Fibroblast of gingiva (primary cell): ENCODE measurements around the gene UBE2B.
A peak's percentile ranks its signal among the peaks of the same experiment; 100 is the strongest.
"Not testable (repeated sequence)": the region's sequence is repeated elsewhere in the genome, so short reads cannot be mapped to it uniquely, and the experiment has no call there.

ENCODE experiments used
- DNase-seq: peaks from one replicate; pipeline ENCODE4 v3.0.0-alpha.2; 2011; ENCODE audit warnings: low read depth

Gene UBE2B

DNA sequence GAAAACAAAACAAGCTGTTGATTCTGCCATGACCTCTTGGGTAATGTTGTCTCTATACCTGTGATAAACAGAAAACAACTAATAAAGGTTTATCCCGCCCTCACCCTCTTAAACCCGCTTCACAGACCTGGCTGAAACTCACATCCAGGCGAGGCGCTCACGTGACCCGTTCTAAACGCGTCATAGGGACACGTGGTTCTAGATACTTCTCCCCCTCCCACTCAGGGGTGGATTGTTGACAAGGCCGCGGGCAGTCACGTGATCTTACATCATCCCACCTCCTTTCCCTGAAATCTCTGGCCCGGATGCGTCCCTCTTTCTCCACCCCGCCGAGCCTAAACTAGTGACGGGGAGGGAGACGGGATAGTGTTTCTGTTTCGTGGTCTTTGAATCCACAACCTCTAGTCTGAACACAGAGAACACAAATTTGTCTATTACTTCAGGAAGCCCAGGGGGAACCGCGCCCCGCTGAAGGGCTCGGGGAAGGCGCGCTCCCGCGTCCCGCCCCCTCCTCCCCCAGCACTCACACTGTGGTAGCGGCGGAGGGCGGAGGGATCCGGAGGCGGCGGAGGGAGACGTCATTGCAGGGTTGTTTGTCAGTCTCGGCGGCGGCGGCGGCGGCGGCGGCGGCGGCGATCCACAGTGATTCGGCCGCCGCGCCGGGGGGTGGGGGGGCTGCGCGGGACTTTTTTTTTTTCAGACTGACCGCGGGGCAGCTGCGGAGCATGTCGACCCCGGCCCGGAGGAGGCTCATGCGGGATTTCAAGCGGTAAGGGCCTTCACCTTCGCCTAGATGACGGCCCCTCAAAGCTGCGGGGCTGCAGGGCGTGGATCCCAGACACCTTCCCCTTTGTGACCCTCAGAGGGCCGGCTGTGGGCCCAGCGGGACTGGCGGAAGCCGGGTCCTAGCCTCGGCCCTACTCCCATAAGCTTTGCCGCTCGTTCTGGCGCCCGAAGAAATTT lies at the start of gene UBE2B:
Gene UBE2B, plus strand, starts transcription at position 699 of the 963 bp plus-strand sequence. Its CDS starts 27 bp downstream, at position 726.
- DNase-seq, result peak; percentile 100

DNA sequence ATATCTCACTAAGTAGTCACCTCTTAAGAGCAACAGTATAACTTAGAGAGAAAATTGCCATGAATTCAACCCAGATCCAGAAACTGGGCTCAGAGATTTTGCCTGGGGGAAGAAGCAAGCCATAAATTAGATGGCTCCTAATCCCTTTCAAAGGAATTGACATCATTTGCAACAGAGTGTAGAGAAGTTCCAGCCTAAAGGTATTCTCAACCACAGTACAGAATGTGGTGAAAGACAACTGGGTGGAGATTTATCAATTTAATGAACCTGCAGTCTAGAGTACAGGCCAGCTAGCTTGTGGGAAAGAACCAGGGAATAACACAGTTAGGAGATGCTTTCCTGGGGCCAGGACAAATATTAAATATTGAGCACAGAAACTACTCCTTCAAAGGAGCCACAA lies 44.0 kb upstream of the UBE2B start:
- no peak for DNase-seq

DNA sequence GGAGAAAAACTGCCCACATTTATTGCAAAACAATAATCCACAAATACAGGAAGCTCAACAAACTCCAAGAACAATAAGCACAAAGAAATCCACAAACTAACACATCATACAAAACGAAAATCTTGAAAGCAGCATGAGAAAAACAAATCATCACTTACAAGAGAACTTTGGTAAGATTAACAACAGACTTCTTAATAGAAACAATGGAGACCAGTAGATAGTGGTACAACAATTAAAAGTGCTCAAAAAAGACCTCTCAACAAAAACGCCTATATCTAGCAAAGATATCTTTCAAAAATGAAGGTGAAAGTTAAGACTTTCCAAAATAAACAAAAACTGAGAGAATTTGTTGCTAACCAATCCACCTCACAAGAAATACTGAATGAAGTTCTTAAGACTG lies 42.8 kb upstream of the UBE2B start:
- DNase-seq, result no peak

DNA sequence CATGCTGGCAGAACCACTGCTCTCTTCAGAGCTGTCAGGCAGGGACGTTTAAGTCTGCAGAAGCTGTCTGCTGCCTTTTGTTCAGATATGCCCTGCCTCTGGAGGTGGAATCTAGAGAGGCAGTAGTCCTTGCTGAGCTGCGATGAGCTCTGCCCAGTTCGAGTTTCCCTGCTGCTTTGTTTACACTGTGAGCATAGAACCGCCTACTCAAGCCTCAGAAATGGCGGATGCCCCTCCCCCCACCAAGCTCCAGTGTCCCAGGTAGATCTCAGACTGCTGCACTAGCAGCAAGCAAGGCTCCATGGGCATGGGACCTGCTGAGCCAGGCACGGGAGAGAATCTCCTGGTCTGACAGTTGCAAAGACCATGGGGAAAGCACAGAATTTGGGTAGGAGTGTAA lies 34.5 kb upstream of the UBE2B start:
- DNase-seq, result not testable (repeated sequence)

DNA sequence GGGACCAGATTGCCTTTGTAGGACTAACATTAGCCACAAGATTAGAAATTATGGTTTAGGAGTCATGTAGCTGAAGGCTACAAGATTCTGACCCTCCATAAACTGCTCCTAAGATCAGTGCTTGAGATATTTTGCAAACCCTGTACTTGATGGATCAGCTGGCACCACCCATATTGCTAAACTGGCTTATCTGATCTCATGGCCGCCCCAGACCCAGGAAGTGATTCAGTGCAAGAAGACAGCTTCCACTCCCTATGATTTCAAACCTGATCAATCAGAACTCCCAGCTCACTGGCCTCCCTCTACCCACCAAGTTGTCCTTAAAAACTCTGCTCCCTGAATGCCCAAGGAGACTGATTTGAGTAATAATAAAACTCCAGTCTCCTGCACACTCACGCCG lies 27.9 kb upstream of the UBE2B start:
- not testable (repeated sequence) for DNase-seq

DNA sequence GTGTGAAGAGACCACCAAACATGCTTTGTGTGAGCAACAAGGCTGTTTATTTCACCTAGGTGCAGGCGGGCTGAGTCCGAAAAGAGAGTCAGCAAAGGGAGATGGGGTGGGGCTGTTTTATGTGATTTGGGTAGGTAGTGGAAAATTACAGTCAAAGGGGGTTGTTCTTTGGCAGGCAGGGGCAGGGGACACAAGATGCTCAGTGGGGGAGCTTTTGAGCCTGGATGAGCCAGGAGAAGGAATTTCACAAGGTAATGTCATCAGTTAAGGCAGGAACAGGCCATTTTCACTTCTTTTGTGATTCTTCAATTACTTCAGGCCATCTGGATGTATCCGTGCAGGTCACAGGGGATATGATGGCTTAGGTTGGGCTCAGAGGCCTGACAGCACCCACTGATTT lies 25.9 kb upstream of the UBE2B start:
- DNase-seq, result not testable (repeated sequence)

DNA sequence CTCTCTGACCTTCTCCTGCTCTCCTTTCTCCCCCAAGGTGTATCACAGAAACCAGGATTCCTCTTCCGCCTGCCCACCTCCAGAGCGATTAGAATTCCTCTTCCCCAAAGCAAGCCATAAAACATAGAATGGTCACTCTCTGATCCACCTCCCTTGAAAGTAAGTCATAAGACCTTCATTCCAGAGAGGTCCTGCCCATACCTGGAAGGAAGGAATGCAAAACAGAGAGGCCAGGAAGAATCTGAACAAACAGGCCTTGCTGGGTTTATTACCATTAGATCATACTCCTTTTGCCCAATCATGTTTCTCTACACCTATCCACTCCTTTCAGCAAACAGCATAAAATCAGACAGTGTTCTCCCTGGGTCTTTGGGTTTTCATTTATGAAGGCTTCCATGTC lies 25.4 kb upstream of the UBE2B start:
- DNase-seq, result no peak

DNA sequence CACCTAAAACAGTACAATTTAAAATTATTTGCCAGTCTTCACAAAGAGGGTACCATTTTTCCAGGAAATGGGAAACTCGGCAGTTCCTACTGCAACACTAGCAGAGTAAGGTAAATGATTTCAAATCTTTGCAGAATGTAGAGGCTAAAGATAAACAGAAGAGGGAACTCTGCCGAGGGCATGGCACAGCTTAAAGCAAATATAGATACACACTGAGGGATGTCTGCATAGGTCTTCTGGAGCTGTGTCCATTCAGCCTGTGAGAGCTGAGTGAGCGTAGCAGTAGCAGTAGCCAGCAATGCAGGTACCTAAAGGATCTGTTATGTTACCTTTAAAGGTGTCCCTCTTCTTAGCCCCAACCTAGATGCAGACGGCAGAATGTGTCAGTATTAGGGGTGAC lies 21.9 kb upstream of the UBE2B start:
- DNase-seq, result no peak

DNA sequence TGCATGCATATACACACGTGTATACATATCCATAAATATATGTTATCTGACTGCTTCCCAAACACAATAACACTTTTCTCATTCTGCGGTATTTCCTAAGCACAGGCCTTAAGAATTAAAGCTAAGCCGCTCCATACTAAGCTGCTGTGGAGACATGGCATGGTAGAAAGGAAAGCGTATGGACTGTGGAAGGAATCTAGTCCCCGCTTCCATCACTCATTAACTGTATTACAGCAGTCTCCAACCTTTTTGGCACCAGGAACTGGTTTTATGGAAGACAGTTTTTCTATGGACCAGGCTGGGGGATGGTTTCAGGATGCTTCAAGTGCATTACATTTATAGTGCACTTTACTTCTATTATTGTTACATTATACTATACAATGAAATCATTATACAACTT lies 15.7 kb upstream of the UBE2B start:
- DNase-seq, result no peak

DNA sequence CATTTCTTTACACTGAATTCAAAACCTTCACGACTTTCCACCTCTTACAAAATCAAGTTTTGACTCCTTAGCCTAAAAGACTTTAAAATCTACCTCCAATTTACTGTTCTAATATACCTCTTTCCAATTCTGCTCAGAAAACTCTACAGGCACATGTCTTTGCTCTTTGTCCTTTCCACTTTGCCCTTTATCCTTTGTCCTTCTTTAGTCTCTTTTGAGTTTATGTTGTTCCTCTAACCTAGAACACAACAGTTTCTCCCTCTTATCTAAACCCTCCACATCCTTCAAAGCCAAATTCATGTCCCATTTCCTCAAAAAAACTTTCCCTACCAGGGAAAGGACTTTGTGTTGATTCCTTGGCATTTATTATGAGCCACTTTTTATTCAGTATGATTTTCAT lies 5.8 kb upstream of the UBE2B start:
- no peak for DNase-seq

DNA sequence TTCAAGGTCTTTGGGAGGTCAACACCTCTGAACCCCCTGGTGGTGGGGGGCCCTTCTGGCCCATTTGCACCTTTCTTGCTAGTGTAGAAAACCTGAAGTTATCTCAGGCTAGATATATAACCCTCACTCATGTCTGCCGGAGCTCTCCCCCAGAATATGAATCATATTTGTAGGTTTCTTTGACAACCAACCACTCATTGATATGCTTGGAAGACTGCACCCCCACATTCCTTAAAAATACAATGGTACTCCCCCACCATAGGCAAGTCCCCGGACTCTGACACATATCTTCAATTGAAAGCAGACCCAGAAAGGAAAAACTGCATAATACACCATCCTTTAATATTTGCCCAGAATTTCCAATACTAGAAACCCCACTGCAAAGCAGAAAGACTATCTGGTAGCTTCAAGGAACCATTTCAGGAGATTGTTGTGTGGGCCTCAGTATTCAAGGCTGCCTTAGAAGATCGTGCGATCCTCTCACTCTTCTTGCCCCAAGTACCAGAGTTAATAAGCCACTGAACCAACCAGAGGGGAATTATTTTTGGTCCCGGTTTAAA lies 978 bp upstream of the UBE2B start:
- no peak for DNase-seq

DNA sequence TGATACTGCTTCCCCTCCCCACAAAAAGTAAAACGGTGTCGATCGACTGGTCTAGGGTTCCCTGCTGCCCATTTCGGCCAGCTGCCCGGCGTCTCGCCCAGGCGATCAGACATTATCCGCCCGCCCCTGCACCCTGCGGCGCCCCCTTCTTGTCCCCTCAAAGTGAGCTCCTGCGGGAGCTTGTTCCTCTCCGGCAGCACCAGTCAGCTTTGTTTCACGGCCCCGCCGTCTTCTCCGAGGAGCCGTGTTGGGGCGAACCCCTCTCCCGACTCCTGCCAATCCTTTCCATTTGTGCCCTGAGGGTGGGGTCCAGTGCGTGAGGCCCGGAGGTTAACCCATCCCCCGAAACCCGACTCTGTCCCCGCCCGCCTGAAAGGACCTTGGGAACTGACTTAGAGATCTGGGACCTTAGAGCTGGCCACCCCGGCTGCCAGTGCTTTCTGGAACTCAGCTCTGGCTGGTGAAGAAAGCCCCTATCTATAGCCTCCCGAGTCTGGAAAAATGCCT lies 518 bp downstream of the UBE2B start:
- peak; percentile 57 for DNase-seq

DNA sequence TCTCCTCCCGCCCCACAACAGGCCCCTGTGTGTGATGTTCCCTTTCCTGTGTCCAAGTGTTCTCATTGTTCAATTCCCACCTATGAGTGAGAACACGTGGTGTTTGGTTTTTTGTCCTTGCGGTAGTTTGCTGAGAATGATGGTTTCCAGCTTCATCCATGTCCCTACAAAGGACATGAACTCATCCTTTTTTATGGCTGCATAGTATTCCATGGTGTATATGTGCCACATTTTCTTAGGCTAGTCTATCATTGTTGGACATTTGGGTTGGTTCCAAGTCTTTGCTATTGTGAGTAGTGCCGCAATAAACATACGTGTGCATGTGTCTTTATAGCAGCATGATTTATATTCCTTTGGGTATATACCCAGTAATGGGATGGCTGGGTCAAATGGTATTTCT lies 2.3 kb downstream of the UBE2B start:
- not testable (repeated sequence) for DNase-seq

DNA sequence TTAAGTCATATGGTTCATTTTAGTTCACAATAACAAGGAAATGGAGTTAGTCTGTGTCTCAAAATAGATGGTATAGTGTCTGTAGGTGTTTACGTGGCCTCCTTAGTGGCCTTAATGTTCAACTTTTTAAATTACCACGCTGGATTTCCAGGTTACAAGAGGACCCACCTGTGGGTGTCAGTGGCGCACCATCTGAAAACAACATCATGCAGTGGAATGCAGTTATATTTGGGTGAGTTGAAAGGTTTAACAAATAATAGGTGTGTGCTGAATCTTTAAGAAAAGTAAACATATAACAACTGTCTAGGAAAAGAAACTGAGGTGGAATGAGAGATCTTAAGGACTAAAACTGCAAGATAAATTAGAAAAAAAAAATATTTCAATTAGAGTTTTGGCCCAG lies 2.9 kb downstream of the UBE2B start:
- no peak for DNase-seq

DNA sequence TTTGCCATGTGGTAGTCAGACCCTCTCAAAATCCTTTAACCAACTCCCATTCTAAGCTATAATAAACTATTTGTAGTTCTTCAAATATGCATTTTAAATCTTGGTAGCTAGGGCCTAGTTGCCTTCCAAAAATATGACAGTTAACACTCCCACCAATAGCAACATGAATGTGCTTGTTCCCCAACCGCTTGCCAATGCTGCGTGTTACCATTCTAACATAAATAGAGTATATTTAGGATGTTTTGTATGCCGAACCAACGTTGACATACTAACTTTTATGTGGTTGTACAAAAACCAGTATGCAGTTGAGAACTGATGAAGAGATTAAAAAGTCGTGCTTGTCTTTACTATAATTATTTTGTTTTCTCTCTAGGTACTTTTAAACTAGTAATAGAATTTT lies 9.0 kb downstream of the UBE2B start:
- no peak for DNase-seq

DNA sequence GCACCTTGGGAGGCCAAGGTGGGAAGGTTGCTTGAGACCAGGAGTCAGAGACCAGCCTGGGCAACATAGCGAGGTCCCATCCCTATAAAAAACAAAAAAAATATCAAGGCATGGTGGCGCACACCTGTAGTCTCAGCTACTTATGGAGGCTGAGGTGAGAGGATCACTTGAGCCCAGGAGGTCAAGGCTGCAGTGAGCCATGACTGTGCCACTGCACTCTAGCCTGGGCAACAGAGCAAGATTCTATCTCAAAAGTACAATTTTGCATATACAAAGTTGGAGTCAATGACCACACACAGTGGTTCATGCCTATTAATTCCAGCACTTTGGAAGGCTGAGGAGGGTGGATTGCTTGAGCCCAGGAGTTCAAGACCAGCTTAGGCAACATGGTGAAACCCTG lies 10.8 kb downstream of the UBE2B start:
- not testable (repeated sequence) for DNase-seq

DNA sequence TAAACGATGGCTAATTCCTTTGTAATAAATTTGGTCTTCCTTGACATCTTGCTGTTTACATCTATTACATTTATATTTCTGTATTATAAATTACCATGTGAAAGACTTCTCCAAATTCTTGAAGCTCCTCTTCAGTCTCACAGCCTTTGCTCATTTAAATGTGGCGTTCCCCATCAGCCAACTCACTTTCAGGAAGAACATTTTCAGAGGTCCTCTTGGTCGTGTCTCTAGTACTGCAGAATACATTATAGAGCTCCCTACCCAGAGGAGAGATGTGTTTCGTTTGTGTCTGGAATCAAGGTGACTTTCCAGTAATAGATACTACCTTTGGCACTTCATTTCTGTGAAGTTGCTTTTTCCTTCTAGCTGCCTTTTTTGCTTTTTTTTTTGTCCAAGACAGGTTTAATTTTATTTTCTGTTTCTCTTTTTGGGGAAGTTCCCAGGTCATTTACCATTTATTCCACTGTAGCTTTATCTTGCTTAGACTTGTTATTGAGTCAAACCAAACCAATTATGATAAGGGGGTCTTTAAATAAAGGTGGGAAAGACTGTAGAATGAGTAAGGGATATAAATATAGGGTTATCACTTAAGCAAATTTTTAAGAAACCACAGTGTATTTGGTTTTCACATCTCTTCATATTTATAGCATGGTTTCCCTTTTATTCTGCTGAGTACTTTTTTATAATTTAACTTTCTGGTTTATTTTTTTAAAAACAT lies 12.8 kb downstream of the UBE2B start:
- DNase-seq, result no peak

DNA sequence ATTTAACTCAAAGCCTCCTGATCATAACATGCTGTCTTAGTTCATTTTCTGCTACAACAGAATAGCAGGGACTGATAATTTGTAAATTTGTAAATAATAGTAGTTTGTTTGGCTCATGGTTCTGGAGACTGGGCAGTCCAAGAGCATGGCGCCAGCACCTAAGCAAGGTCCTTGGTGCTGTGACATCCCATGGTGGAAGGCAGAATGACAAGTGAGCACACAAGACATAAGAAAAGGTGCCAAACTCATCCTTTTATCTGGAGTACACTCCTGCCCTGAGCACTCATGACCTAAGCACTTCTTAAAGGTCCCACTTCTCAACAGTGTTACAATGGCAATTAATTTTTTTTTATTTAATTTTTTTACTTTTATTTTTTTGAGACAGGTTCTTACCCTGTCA lies 16.1 kb downstream of the UBE2B start:
- DNase-seq, result no peak

DNA sequence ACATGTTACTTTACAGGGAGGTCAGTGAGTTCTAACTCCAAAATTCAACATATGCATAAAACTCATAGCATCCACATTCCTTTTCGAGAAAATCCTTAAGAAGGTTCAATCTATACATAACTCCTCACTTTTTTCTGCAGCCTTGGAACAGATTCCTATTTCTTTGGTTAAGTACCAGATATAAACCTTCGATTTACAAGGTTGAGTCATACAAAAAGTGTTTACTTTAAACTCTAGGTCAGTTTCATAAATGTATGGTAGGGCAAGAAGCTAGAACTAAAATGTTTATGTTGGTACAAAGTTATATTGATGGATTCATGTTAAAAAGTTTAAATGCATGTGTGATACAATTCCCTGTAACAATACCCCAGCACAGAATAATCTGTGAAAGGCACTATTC lies 20.9 kb downstream of the UBE2B start:
- DNase-seq, result no peak

DNA sequence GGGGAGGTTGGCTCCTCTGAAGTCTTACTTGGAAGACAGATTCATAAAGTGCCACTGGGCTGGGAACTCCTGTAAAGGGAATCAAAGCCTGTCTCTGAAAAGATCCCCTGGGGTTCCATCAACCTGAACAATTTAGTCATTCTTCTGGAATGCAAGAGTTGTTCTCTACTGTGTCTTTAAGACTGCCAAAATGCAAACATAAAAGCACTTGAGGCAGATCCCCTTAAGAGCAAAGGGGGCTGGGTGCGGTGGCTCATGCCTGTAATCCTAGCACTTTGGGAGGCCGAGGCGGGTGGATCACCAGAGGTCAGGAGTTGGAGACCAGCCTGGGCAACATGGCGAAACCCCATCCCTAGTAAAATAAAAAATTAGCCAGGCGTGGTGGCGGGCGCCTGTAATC lies 23.6 kb downstream of the UBE2B start:
- DNase-seq, result no peak

DNA sequence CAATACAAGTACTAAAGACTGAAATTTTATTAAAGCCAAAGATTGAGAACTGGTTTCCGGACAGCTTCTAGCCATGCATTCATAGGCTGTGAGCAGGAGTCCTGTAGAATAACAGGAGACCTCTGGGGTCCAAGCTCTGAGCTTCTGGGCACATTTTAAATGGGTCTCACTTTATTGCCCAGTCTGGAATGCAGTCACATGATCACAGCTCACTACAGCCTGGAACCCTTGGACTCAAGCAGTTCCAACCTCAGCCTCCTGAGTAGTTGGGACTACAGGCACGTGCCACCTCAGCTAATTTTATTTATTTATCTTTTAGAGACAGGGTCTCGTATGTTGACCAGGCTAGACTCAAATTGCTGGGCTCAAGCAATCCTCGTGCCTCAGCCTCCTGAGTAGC lies 24.9 kb downstream of the UBE2B start:
- no peak for DNase-seq

DNA sequence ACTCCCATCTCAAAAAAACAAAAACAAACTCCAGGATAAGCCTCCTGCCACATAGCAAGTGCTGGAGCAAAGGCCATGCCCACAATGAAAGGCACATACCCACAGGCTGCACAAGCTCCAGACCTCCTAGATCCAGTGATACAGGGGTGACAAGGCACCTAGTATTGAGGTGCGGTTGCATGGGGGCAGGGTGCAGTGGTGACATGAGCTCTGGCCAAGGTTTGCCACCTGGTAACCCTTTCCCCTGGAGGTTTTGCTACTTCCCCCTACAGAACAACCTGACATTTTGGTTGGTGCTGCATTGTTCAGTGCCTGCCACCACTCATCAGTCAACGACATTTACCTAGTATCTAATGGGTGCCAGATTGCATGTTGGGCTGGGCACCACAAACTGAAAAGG lies 25.8 kb downstream of the UBE2B start:
- DNase-seq, result no peak
